H9 (cell line): Measurements from ENCODE around the gene GLT1D1. TPM values are rescaled to one million over a fixed set of nuclear protein-coding genes. Genes with fewer than 3 reads are reported as not detected.

Experiments used
- DNase-seq: peaks from one replicate; pipeline ENCODE4 v3.0.0-alpha.2; 2017
- H2AFZ ChIP-seq: one replicate; pipeline ENCODE4 v1.6.1; 2013; ENCODE audit warnings: mild to moderate bottlenecking, low read length, control low read depth, moderate library complexity
- H2AK5ac ChIP-seq: 2 replicates; pipeline ENCODE4 v1.6.1; 2013; ENCODE audit warnings: low read length, control low read depth, mixed read lengths; ENCODE audit not compliant: insufficient read length
- H2BK120ac ChIP-seq: one replicate; pipeline ENCODE4 v1.6.1; 2013; ENCODE audit warnings: low read depth, mild to moderate bottlenecking, low read length, control low read depth, inconsistent platforms; ENCODE audit not compliant: poor library complexity, severe bottlenecking
- H2BK12ac ChIP-seq: 2 replicates; pipeline ENCODE4 v1.6.1; 2013; ENCODE audit warnings: low read length, control low read depth, mixed read lengths, low read depth; ENCODE audit not compliant: insufficient read length
- H2BK15ac ChIP-seq: 2 replicates; pipeline ENCODE4 v1.6.1; 2013; ENCODE audit warnings: low read depth, low read length, control low read depth
- H2BK20ac ChIP-seq: one replicate; pipeline ENCODE4 v1.6.1; 2013; ENCODE audit warnings: low read depth, mild to moderate bottlenecking, low read length, control low read depth, inconsistent platforms; ENCODE audit not compliant: poor library complexity, severe bottlenecking
- H2BK5ac ChIP-seq: 2 replicates; pipeline ENCODE4 v1.6.1; 2013; ENCODE audit warnings: low read length, control low read depth, mixed read lengths; ENCODE audit not compliant: insufficient read length
- H3K14ac ChIP-seq: 2 replicates; pipeline ENCODE4 v1.6.1; 2013; ENCODE audit warnings: low read length, control low read depth; ENCODE audit not compliant: insufficient read depth
- H3K18ac ChIP-seq: 2 replicates; pipeline ENCODE4 v1.6.1; 2013; ENCODE audit warnings: low read depth, mild to moderate bottlenecking, mixed read lengths, low read length, control low read depth; ENCODE audit not compliant: insufficient read length
- H3K23ac ChIP-seq: 2 replicates; pipeline ENCODE4 v1.6.1; 2013; ENCODE audit warnings: low read length, control low read depth, mixed read lengths, low read depth; ENCODE audit not compliant: insufficient read length
- H3K23me2 ChIP-seq: 2 replicates; pipeline ENCODE4 v1.6.1; 2013; ENCODE audit warnings: low read depth, mild to moderate bottlenecking, mixed read lengths, low read length, control low read depth; ENCODE audit not compliant: insufficient read length, poor library complexity, severe bottlenecking
- H3K27ac ChIP-seq: 2 replicates; pipeline ENCODE4 v1.5.1; 2013; ENCODE audit warnings: low read length, control low read depth, mixed read lengths, low read depth; ENCODE audit not compliant: insufficient read length
- H3K27me3 ChIP-seq: 2 replicates; pipeline ENCODE4 v1.6.1; 2013; ENCODE audit warnings: low read length, control low read depth, inconsistent platforms; ENCODE audit not compliant: insufficient read depth
- H3K4ac ChIP-seq: 2 replicates; pipeline ENCODE4 v1.6.1; 2013; ENCODE audit warnings: low read depth, mild to moderate bottlenecking, control low read depth, inconsistent platforms, low read length, moderate library complexity
- H3K4me1 ChIP-seq: 2 replicates; pipeline ENCODE4 v1.6.1; 2013; ENCODE audit warnings: low read length, control low read depth, inconsistent platforms; ENCODE audit not compliant: insufficient read depth
- H3K4me2 ChIP-seq: 2 replicates; pipeline ENCODE4 v1.6.1; 2013; ENCODE audit warnings: low read length, control low read depth, mixed read lengths; ENCODE audit not compliant: insufficient read length, insufficient read depth
- H3K56ac ChIP-seq: 2 replicates; pipeline ENCODE4 v1.6.1; 2013; ENCODE audit warnings: low read depth, mild to moderate bottlenecking, mixed read lengths, low read length, control low read depth; ENCODE audit not compliant: insufficient read length
- H3K79me1 ChIP-seq: 2 replicates; pipeline ENCODE4 v1.6.1; 2013; ENCODE audit warnings: low read depth, mild to moderate bottlenecking, moderate library complexity, low read length, control low read depth, inconsistent platforms; ENCODE audit not compliant: insufficient read depth, poor library complexity, severe bottlenecking
- H3K79me2 ChIP-seq: 2 replicates; pipeline ENCODE4 v1.6.1; 2013; ENCODE audit warnings: low read length, control low read depth, inconsistent platforms; ENCODE audit not compliant: insufficient read depth
- H3K9ac ChIP-seq: 2 replicates; pipeline ENCODE4 v1.6.1; 2013; ENCODE audit warnings: low read length, control low read depth, mixed read lengths; ENCODE audit not compliant: insufficient read length; ENCODE audit errors: extremely low read depth
- H3K9me3 ChIP-seq: one replicate; pipeline ENCODE4 v1.6.1; 2013; ENCODE audit warnings: low read depth, low read length, inconsistent platforms; ENCODE audit not compliant: control insufficient read depth
- H3T11ph ChIP-seq: one replicate; pipeline ENCODE4 v1.6.1; 2013; ENCODE audit warnings: mild to moderate bottlenecking, low read length, control low read depth, inconsistent platforms
- H4K20me1 ChIP-seq: one replicate; pipeline ENCODE4 v1.6.1; 2013; ENCODE audit not compliant: control insufficient read depth, insufficient read length, insufficient read depth
- H4K5ac ChIP-seq: 2 replicates; pipeline ENCODE4 v1.6.1; 2013; ENCODE audit warnings: low read depth, mild to moderate bottlenecking, mixed read lengths, low read length, control low read depth; ENCODE audit not compliant: insufficient read length
- H4K8ac ChIP-seq: replicated peaks from 2 replicates; pipeline ENCODE4 v1.6.1; 2013; ENCODE audit warnings: low read length, control low read depth, mixed read lengths, low read depth; ENCODE audit not compliant: insufficient read length
- H4K91ac ChIP-seq: 2 replicates; pipeline ENCODE4 v1.6.1; 2013; ENCODE audit warnings: low read depth, mild to moderate bottlenecking, moderate library complexity, mixed read lengths, low read length, control low read depth; ENCODE audit not compliant: insufficient read length
- H3K27ac Mint-ChIP-seq, 3 experiments: 2 replicates in 2 of 3; 3 replicates in 1 of 3; pipeline ENCODE4 v1.8.0; 2020 to 2021; ENCODE audit warnings: mixed read lengths in 3 of 3, mild to moderate bottlenecking in 1 of 3, moderate library complexity in 1 of 3
- H3K27me3 Mint-ChIP-seq: 2 replicates; pipeline ENCODE4 v1.8.0; 2021; ENCODE audit warnings: low read depth, mild to moderate bottlenecking, moderate library complexity, mixed read lengths
- H3K36me3 Mint-ChIP-seq, 3 experiments: 2 replicates in 2 of 3; 3 replicates in 1 of 3; pipeline ENCODE4 v1.8.0; 2020 to 2021; ENCODE audit warnings: low read depth in 3 of 3, mixed read lengths in 3 of 3; ENCODE audit not compliant: insufficient read depth in 1 of 3
- H3K4me1 Mint-ChIP-seq, 2 experiments: 2 replicates each; pipeline ENCODE4 v1.8.0; 2020; ENCODE audit warnings: mixed read lengths in 2 of 2
- H3K4me3 Mint-ChIP-seq, 2 experiments: 2 replicates in 1 of 2; 3 replicates in 1 of 2; pipeline ENCODE4 v1.8.0; 2020 to 2021; ENCODE audit warnings: mild to moderate bottlenecking in 2 of 2, mixed read lengths in 2 of 2, moderate library complexity in 1 of 2
- H3K9me3 Mint-ChIP-seq, 2 experiments: 2 replicates in 1 of 2; 3 replicates in 1 of 2; pipeline ENCODE4 v1.8.0; 2020; ENCODE audit warnings: mild to moderate bottlenecking in 2 of 2, mixed read lengths in 2 of 2, moderate library complexity in 1 of 2
- WGBS: extraction: QIAGEN DNeasy Blood & Tissue Kit; methylation state at CpG from one replicate; pipeline ENCODE4 v1.1.7; 2013; ENCODE audit warnings: missing lambda C conversion rate, low lambda C conversion rate, mixed read lengths; ENCODE audit not compliant: insufficient read length; ENCODE audit errors: extremely low coverage; 5-methylcytosine and 5-hydroxymethylcytosine counted together
- total RNA-seq: library from RNA; stranded (reverse); gene quantifications from 2 replicates; pipeline ENCODE4 v1.2.1, GENCODE V29; 2021
- TF ChIP-seq, protein P1 (sequence below): fragments of 200-600 bp; sonication (generic); conservative IDR thresholded peaks from 3 replicates; pipeline ENCODE4 v1.8.0; 2021; ENCODE audit warnings: antibody characterized with exemption, mild to moderate bottlenecking

The GLT1D1 gene
- total RNA-seq, 1 experiment from 2014 or later, result 7.0 TPM

- Histone ChIP-seq H3K14ac (no peak overlapping the region), H3K4me1 (no peaks in the 10 kb centered on the region), H3K27me3 (no peaks in the 10 kb centered on the region), H2AK5ac (no peak overlapping the region), H3K18ac (no peak overlapping the region), H3T11ph (no peak overlapping the region), H3K56ac (no peak overlapping the region), H3K4ac (no peak overlapping the region), H3K23me2 (no peaks in the 10 kb centered on the region), H3K79me1 (no peaks in the 10 kb centered on the region), H3K79me2 (no peaks in the 10 kb centered on the region), H2BK12ac (no peak overlapping the region), H3K9me3 (no peaks in the 10 kb centered on the region), H2BK120ac (no peak overlapping the region), H4K91ac (no peak overlapping the region), H3K4me2 (no peak overlapping the region), H2BK15ac (no peak overlapping the region), H2BK20ac (no peak overlapping the region), H3K27ac (no peak overlapping the region), H2BK5ac (no peak overlapping the region), H3K9ac (no peak overlapping the region), H4K8ac (no peak overlapping the region), H2AFZ (no peak overlapping the region), H4K20me1 (no peaks in the 10 kb centered on the region), H4K5ac (no peak overlapping the region), H3K23ac (no peak overlapping the region)
- Mint-ChIP-seq H3K9me3 (no peaks in the 10 kb centered on the region; a peak in 1 of 5 replicates), H3K4me3 (no peak overlapping the region), H3K27me3 (peaks cover 3% of the 10 kb centered on the region; the same call in 1 of the 2 replicates), H3K4me1 (no peaks in the 10 kb centered on the region), H3K36me3 (peaks cover 0 to 8% (median 5%) of the 10 kb centered on the region in 3 experiments; a peak in 4 of 7 replicates), H3K27ac (no peak overlapping the region; a peak in 1 of 7 replicates)
- DNase-seq, result no peak
- TF ChIP-seq, protein P1, sequence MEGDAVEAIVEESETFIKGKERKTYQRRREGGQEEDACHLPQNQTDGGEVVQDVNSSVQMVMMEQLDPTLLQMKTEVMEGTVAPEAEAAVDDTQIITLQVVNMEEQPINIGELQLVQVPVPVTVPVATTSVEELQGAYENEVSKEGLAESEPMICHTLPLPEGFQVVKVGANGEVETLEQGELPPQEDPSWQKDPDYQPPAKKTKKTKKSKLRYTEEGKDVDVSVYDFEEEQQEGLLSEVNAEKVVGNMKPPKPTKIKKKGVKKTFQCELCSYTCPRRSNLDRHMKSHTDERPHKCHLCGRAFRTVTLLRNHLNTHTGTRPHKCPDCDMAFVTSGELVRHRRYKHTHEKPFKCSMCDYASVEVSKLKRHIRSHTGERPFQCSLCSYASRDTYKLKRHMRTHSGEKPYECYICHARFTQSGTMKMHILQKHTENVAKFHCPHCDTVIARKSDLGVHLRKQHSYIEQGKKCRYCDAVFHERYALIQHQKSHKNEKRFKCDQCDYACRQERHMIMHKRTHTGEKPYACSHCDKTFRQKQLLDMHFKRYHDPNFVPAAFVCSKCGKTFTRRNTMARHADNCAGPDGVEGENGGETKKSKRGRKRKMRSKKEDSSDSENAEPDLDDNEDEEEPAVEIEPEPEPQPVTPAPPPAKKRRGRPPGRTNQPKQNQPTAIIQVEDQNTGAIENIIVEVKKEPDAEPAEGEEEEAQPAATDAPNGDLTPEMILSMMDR, result no peak
- WGBS, result no CpG with 5 or more reads among the region's 7 CpGs
Measured at GRCh38 chr12:128830505-128830893, 22.8 kb upstream of the GLT1D1 start.
